SK-N-SH treated with all-trans-retinoic acid at 6 μM for 48 hours (cell line): ENCODE results near the gene VPS35L.
A peak's percentile ranks its signal among the peaks of the same experiment; 100 is the strongest.

ENCODE experiments used
- ATAC-seq: fragments of 200-7000 bp; cut with Tn5 transposase; 3 replicates; pipeline ENCODE4 v1.9.1; 2020; ENCODE audit warnings: mild to moderate bottlenecking, moderate library complexity
- ARNTL ChIP-seq: fragments of 450-650 bp; formaldehyde crosslinking; IDR thresholded peaks from 2 replicates; pipeline ENCODE4 v1.5.0; 2020; ENCODE audit warnings: low read depth, mild to moderate bottlenecking, moderate library complexity, borderline replicate concordance
- BACH2 ChIP-seq: fragments of 250-450 bp; sonication (Bioruptor Pico); IDR thresholded peaks from 2 replicates; pipeline ENCODE4 v1.9.0; 2021; ENCODE audit warnings: mild to moderate bottlenecking, borderline replicate concordance
- ESRRG ChIP-seq: fragments of 250-450 bp; sonication (Bioruptor Pico); IDR thresholded peaks from 2 replicates; pipeline ENCODE4 v1.6.1; 2021; ENCODE audit warnings: mild to moderate bottlenecking
- GLIS3 ChIP-seq: fragments of 250-450 bp; sonication (Bioruptor Pico); IDR thresholded peaks from 2 replicates; pipeline ENCODE4 v1.5.0; 2020; ENCODE audit warnings: mild to moderate bottlenecking, moderate library complexity
- ISL1 ChIP-seq: fragments of 250-450 bp; sonication (Bioruptor Pico); IDR thresholded peaks from 2 replicates; pipeline ENCODE4 v2.1.2; 2022; ENCODE audit warnings: mild to moderate bottlenecking, moderate library complexity
- OSR1 ChIP-seq: fragments of 250-450 bp; sonication (Bioruptor Pico); IDR thresholded peaks from 2 replicates; pipeline ENCODE4 v1.8.0; 2022; ENCODE audit warnings: moderate library complexity, mild to moderate bottlenecking, inconsistent platforms
- PPARA ChIP-seq: fragments of 250-450 bp; sonication (Bioruptor Pico); IDR thresholded peaks from 2 replicates; pipeline ENCODE4 v1.5.0; 2020; ENCODE audit warnings: mild to moderate bottlenecking, borderline replicate concordance
- RARB ChIP-seq: fragments of 250-450 bp; sonication (Bioruptor Pico); IDR thresholded peaks from 2 replicates; pipeline ENCODE4 v1.8.0; 2021; ENCODE audit warnings: mild to moderate bottlenecking, moderate library complexity
- SNAI2 ChIP-seq: fragments of 250-450 bp; sonication (Bioruptor Pico); IDR thresholded peaks from 2 replicates; pipeline ENCODE4 v1.5.0; 2020; ENCODE audit warnings: mild to moderate bottlenecking, moderate library complexity
- TCF4 ChIP-seq: fragments of 250-450 bp; sonication (Bioruptor Pico); IDR thresholded peaks from 2 replicates; pipeline ENCODE4 v1.8.0; 2021; ENCODE audit warnings: mild to moderate bottlenecking, moderate library complexity, borderline replicate concordance
- TOX ChIP-seq: fragments of 250-450 bp; sonication (Bioruptor Pico); IDR thresholded peaks from 2 replicates; pipeline ENCODE4 v1.8.0; 2021; ENCODE audit warnings: mild to moderate bottlenecking, moderate library complexity, borderline replicate concordance
- ZC3H10 ChIP-seq: fragments of 250-450 bp; sonication (Bioruptor Pico); IDR thresholded peaks from 2 replicates; pipeline ENCODE4 v1.5.1; 2021; ENCODE audit warnings: mild to moderate bottlenecking, moderate library complexity
- ZFP3 ChIP-seq: fragments of 250-450 bp; sonication (Bioruptor Pico); IDR thresholded peaks from 2 replicates; pipeline ENCODE4 v1.5.0; 2020; ENCODE audit warnings: mild to moderate bottlenecking, moderate library complexity
- ZFP30 ChIP-seq: fragments of 450-650 bp; formaldehyde crosslinking; IDR thresholded peaks from 2 replicates; pipeline ENCODE4 v1.5.0; 2022; ENCODE audit warnings: mild to moderate bottlenecking, moderate library complexity
- ZNF565 ChIP-seq: fragments of 450-650 bp; formaldehyde crosslinking; conservative IDR thresholded peaks from 2 replicates; pipeline ENCODE4 v1.5.0; 2020; ENCODE audit warnings: low read depth, mild to moderate bottlenecking, moderate library complexity
- ZNF70 ChIP-seq: fragments of 450-650 bp; formaldehyde crosslinking; IDR thresholded peaks from 2 replicates; pipeline ENCODE4 v1.5.0; 2020; ENCODE audit warnings: mild to moderate bottlenecking, moderate library complexity
- ZNF8 ChIP-seq: fragments of 450-650 bp; formaldehyde crosslinking; IDR thresholded peaks from 2 replicates; pipeline ENCODE4 v1.5.0; 2020; ENCODE audit warnings: mild to moderate bottlenecking, moderate library complexity
- TF ChIP-seq, protein P1 (sequence below): fragments of 250-450 bp; sonication (Bioruptor Pico); IDR thresholded peaks from 2 replicates; pipeline ENCODE4 v1.5.1; 2021; ENCODE audit warnings: mild to moderate bottlenecking, moderate library complexity
- TF ChIP-seq, protein P2 (sequence below): fragments of 250-450 bp; sonication (Bioruptor Pico); IDR thresholded peaks from 2 replicates; pipeline ENCODE4 v1.8.0; 2021; ENCODE audit warnings: low read depth, mild to moderate bottlenecking, moderate library complexity, borderline replicate concordance
- TF ChIP-seq, protein P3 (sequence below): fragments of 250-450 bp; sonication (Bioruptor Pico); IDR thresholded peaks from 2 replicates; pipeline ENCODE4 v1.8.0; 2020; ENCODE audit warnings: mild to moderate bottlenecking, moderate library complexity, borderline replicate concordance
- TF ChIP-seq, protein P4 (sequence below): fragments of 250-450 bp; sonication (Bioruptor Pico); IDR thresholded peaks from 2 replicates; pipeline ENCODE4 v1.5.1; 2020; ENCODE audit warnings: low read depth, mild to moderate bottlenecking, moderate library complexity
- TF ChIP-seq, protein P5 (sequence below): fragments of 250-450 bp; sonication (Bioruptor Pico); IDR thresholded peaks from 2 replicates; pipeline ENCODE4 v1.5.0; 2020; ENCODE audit warnings: mild to moderate bottlenecking, moderate library complexity

VPS35L gene

DNA sequence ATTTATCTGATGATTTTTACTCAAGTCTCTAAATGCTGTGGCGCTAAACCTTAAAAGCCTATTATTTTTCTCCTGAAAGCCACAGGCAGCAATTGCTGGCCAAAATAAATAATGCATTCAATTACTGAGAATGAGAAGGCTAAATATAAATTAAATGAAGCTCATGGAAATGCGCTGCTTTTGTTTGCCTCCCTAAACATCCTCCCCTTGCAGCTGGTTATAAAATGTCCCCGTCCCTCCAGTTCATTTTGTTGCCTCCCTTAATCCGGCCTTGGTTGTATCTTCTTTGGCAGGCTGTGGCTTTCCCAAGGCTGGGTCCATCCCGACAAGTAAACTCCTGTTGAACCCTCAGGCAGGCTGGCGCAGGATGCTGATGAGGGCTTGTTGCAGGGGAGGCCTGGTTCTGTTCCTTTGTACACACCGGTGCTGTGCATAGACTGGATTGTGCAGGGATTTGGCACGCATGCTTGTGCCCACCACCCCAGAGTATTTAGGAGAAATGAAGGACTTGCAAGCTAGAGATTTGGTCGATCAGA, 99.8 kb downstream of the VPS35L start:
- TF ChIP-seq PPARA (CRISPR knock-in tag): no peak
- TF ChIP-seq SNAI2 (CRISPR knock-in tag): no peak
- TF ChIP-seq, protein P1, sequence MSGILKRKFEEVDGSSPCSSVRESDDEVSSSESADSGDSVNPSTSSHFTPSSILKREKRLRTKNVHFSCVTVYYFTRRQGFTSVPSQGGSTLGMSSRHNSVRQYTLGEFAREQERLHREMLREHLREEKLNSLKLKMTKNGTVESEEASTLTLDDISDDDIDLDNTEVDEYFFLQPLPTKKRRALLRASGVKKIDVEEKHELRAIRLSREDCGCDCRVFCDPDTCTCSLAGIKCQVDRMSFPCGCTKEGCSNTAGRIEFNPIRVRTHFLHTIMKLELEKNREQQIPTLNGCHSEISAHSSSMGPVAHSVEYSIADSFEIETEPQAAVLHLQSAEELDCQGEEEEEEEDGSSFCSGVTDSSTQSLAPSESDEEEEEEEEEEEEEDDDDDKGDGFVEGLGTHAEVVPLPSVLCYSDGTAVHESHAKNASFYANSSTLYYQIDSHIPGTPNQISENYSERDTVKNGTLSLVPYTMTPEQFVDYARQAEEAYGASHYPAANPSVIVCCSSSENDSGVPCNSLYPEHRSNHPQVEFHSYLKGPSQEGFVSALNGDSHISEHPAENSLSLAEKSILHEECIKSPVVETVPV: no peak
- no peak for TF ChIP-seq BACH2
- TF ChIP-seq ZNF70: no peak
- no peak for TF ChIP-seq ZFP3 (CRISPR knock-in tag)
- TF ChIP-seq TCF4 (CRISPR knock-in tag): peak; percentile 23; the same call in 1 of the 2 replicates
- no peak for TF ChIP-seq RARB (CRISPR knock-in tag)
- peak; percentile 76 for TF ChIP-seq ISL1 (CRISPR knock-in tag)
- no peak; the same call in 2 of the 3 replicates for ATAC-seq

DNA sequence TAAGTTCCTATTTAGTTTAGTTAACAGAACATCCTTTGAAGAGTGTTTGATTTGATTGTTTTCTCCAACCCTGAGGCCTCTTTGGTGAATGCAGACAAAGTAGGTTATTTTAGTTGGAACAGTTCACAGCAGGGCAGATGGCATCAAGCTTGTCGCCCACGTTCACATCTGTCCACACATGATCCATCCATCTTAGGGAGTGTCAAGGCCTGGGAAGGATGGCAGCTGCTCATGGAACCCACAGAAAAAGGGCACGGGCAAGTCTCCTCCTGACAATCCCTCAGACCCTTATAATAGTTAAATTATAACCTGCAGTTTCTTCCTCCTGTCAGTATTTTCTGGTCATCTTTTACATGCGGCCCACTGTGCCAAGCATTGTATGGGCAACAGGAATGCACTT, 102.3 kb downstream of the VPS35L start:
- no peak for ATAC-seq
- TF ChIP-seq ZC3H10 (CRISPR knock-in tag): no peak
- no peak for TF ChIP-seq ISL1 (CRISPR knock-in tag)
- no peak for TF ChIP-seq ARNTL (CRISPR knock-in tag)
- TF ChIP-seq, protein P2, sequence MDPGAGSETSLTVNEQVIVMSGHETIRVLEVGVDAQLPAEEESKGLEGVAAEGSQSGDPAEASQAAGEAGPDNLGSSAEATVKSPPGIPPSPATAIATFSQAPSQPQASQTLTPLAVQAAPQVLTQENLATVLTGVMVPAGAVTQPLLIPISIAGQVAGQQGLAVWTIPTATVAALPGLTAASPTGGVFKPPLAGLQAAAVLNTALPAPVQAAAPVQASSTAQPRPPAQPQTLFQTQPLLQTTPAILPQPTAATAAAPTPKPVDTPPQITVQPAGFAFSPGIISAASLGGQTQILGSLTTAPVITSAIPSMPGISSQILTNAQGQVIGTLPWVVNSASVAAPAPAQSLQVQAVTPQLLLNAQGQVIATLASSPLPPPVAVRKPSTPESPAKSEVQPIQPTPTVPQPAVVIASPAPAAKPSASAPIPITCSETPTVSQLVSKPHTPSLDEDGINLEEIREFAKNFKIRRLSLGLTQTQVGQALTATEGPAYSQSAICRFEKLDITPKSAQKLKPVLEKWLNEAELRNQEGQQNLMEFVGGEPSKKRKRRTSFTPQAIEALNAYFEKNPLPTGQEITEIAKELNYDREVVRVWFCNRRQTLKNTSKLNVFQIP (CRISPR knock-in tag): no peak
- TF ChIP-seq ZFP3 (CRISPR knock-in tag): no peak
- TF ChIP-seq ZFP30 (CRISPR knock-in tag): no peak
- TF ChIP-seq, protein P3, sequence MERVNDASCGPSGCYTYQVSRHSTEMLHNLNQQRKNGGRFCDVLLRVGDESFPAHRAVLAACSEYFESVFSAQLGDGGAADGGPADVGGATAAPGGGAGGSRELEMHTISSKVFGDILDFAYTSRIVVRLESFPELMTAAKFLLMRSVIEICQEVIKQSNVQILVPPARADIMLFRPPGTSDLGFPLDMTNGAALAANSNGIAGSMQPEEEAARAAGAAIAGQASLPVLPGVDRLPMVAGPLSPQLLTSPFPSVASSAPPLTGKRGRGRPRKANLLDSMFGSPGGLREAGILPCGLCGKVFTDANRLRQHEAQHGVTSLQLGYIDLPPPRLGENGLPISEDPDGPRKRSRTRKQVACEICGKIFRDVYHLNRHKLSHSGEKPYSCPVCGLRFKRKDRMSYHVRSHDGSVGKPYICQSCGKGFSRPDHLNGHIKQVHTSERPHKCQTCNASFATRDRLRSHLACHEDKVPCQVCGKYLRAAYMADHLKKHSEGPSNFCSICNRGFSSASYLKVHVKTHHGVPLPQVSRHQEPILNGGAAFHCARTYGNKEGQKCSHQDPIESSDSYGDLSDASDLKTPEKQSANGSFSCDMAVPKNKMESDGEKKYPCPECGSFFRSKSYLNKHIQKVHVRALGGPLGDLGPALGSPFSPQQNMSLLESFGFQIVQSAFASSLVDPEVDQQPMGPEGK: no peak
- no peak for TF ChIP-seq TOX (CRISPR knock-in tag)
- no peak for TF ChIP-seq PPARA (CRISPR knock-in tag)
- no peak for TF ChIP-seq ZNF565 (CRISPR knock-in tag)
- no peak for TF ChIP-seq OSR1
- no peak for TF ChIP-seq ESRRG (CRISPR knock-in tag)
- no peak for TF ChIP-seq SNAI2 (CRISPR knock-in tag)
- no peak for TF ChIP-seq ZNF70
- TF ChIP-seq BACH2: no peak
- TF ChIP-seq, protein P1: no peak

DNA sequence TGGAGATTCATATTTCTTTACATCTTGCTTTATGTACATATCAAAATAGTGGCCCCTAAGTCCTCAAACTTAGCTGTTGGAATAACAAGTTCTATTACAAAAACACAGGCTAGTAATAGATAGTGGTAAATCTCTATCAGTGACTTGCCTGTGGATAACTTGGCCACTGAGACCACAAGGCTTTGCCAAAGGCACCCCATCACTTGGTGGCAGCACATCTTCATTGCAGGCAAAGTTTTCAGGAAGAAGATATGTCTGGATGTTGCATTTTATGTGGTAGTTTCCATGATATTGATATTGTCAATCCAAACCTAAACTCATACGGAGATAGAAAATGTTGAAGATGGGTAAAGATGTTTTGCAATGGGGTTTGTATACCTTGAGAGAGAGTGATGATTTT, 104.1 kb downstream of the VPS35L start:
- TF ChIP-seq ZNF565 (CRISPR knock-in tag) (no peak), ZFP30 (CRISPR knock-in tag) (no peak), ISL1 (CRISPR knock-in tag) (no peak)
- TF ChIP-seq, protein P1: no peak
- TF ChIP-seq, all 23 proteins: peak for 0
- no peak for ATAC-seq

DNA sequence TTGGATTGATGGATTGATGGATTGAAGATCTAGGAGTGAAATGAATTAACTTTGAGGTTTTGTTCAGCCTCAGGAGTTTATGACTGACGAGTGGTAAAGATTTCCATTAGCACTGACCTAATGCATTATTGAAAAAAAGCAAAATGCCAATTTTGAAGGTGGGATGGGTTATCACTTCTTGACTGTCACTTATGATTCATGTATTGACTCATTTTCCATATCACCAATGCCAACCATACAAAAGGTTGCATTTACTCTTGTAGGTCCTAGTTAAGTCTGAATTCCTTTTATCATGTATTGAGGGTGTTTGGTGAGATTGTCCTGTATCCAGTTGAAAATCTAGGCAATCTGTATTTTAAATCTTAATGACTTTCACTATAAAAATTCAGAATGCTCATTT, 104.9 kb downstream of the VPS35L start:
- no peak for ATAC-seq
- TF ChIP-seq ZNF8 (no peak), GLIS3 (CRISPR knock-in tag) (no peak), BACH2 (no peak), ZC3H10 (CRISPR knock-in tag) (no peak), ZNF70 (no peak), ZFP3 (CRISPR knock-in tag) (no peak), ISL1 (CRISPR knock-in tag) (no peak)
- TF ChIP-seq, protein P4, sequence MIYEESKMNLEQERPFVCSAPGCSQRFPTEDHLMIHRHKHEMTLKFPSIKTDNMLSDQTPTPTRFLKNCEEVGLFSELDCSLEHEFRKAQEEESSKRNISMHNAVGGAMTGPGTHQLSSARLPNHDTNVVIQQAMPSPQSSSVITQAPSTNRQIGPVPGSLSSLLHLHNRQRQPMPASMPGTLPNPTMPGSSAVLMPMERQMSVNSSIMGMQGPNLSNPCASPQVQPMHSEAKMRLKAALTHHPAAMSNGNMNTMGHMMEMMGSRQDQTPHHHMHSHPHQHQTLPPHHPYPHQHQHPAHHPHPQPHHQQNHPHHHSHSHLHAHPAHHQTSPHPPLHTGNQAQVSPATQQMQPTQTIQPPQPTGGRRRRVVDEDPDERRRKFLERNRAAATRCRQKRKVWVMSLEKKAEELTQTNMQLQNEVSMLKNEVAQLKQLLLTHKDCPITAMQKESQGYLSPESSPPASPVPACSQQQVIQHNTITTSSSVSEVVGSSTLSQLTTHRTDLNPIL: no peak
- TF ChIP-seq, protein P2 (CRISPR knock-in tag): no peak
- TF ChIP-seq, protein P5, sequence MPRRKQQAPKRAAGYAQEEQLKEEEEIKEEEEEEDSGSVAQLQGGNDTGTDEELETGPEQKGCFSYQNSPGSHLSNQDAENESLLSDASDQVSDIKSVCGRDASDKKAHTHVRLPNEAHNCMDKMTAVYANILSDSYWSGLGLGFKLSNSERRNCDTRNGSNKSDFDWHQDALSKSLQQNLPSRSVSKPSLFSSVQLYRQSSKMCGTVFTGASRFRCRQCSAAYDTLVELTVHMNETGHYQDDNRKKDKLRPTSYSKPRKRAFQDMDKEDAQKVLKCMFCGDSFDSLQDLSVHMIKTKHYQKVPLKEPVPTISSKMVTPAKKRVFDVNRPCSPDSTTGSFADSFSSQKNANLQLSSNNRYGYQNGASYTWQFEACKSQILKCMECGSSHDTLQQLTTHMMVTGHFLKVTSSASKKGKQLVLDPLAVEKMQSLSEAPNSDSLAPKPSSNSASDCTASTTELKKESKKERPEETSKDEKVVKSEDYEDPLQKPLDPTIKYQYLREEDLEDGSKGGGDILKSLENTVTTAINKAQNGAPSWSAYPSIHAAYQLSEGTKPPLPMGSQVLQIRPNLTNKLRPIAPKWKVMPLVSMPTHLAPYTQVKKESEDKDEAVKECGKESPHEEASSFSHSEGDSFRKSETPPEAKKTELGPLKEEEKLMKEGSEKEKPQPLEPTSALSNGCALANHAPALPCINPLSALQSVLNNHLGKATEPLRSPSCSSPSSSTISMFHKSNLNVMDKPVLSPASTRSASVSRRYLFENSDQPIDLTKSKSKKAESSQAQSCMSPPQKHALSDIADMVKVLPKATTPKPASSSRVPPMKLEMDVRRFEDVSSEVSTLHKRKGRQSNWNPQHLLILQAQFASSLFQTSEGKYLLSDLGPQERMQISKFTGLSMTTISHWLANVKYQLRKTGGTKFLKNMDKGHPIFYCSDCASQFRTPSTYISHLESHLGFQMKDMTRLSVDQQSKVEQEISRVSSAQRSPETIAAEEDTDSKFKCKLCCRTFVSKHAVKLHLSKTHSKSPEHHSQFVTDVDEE: no peak
